Gastrocnemius medialis (tissue), 4 donors: ENCODE results near the gene ACAD10. TPM values are rescaled to one million over a fixed set of nuclear protein-coding genes. Genes with fewer than 3 reads are reported as not detected.
A peak's percentile ranks its signal among the peaks of the same experiment; 100 is the strongest.
"Not testable (repeated sequence)": the region's sequence is repeated elsewhere in the genome, so short reads cannot be mapped to it uniquely, and the experiment has no call there.

Experiments used
- ATAC-seq, 2 donors: fragments of 150-250 bp; one replicate each; pipeline ENCODE4 v1.9.1; 2016
- DNase-seq, 2 donors: peaks; one replicate each; pipeline ENCODE4 v3.0.0-alpha.2; 2019
- H3K27ac ChIP-seq, 4 donors: fragments of 200-600 bp; sonication (generic); 1 replicate in 1 of 4; 2 replicates in 3 of 4; pipeline ENCODE4 v1.5.1; 2016 to 2018; ENCODE audit warnings: mild to moderate bottlenecking in 2 of 4, moderate library complexity in 1 of 4
- H3K27me3 ChIP-seq, 3 donors: fragments of 200-600 bp; sonication (generic) in 2 of 3; 1 replicate in 1 of 3; 2 replicates in 2 of 3; pipeline versions ENCODE4 v1.5.1 to v1.6.0; 2016 to 2019; ENCODE audit warnings: mild to moderate bottlenecking in 1 of 3, moderate library complexity in 1 of 3
- H3K36me3 ChIP-seq, 2 donors: fragments of 200-600 bp; sonication (generic) in 1 of 2; one replicate each; pipeline ENCODE4 v1.5.1; 2017 to 2018
- H3K4me1 ChIP-seq, 2 donors: fragments of 200-600 bp; sonication (generic) in 1 of 2; one replicate each; pipeline ENCODE4 v1.5.1; 2016 to 2017; ENCODE audit warnings: mild to moderate bottlenecking in 2 of 2
- H3K4me3 ChIP-seq, 4 donors: fragments of 200-600 bp; sonication (generic) in 3 of 4; 1 replicate in 1 of 4; 2 replicates in 3 of 4; pipeline ENCODE4 v1.5.1; 2016 to 2019; ENCODE audit warnings: mild to moderate bottlenecking in 2 of 4
- H3K9me3 ChIP-seq, 3 donors: fragments of 200-600 bp; sonication (generic) in 2 of 3; 1 replicate in 1 of 3; 2 replicates in 2 of 3; pipeline ENCODE4 v1.5.1; 2016 to 2019
- CTCF ChIP-seq, 5 experiments: fragments of 450-650 bp in 3 of 5; fragments of 200-600 bp in 2 of 5; sonication (generic) in 2 of 5; IDR thresholded peaks in 4 of 5; conservative IDR thresholded peaks in 1 of 5; 1 replicate in 4 of 5; 2 replicates in 1 of 5; pipeline ENCODE4 v1.5.1; 2016 to 2019; ENCODE audit warnings: antibody characterized with exemption in 5 of 5, mild to moderate bottlenecking in 3 of 5, moderate library complexity in 3 of 5
- POLR2A ChIP-seq, 2 donors: fragments of 450-650 bp; IDR thresholded peaks; one replicate each; pipeline ENCODE4 v1.6.1; 2017; ENCODE audit warnings: antibody characterized with exemption in 2 of 2, mild to moderate bottlenecking in 2 of 2, moderate library complexity in 2 of 2
- in situ Hi-C, 4 donors: fragments of 200-750 bp; cut with MboI; loops; one replicate each; pipeline versions ENCODE4 v1.15.0 to v1.8.0; 2017; ENCODE audit warnings: low sequenced_read_pairs in 4 of 4
- intact Hi-C: fragments of 100-400 bp; cut with DNase I; formaldehyde crosslinking; loops from one replicate; pipeline ENCODE4 v1.15.1; 2023; ENCODE audit warnings: low total_unique reads
- total RNA-seq, 4 donors: library from RNA; depleted of rRNA; stranded (reverse); fragments of >200 nt; gene quantifications; one replicate each; pipeline versions ENCODE4 v1.1.0 to v1.2.3, GENCODE V29; 2016

Gene ACAD10
- total RNA-seq, 4 donors from 2014 or later, result 8.3 to 12.6 (median 11.7) TPM

GRCh38 chr12:111672822-111673381 is 13.0 kb upstream of the ACAD10 start:
- no peak overlapping the region for H3K4me3 ChIP-seq
- no peak overlapping the region for H3K27ac ChIP-seq
- H3K9me3 ChIP-seq, result no peaks in the 10 kb centered on the region
- no peaks in the 10 kb centered on the region for H3K4me1 ChIP-seq
- ATAC-seq, result no peak
- intact Hi-C loops, result no loop called here
- H3K27me3 ChIP-seq, result no peaks in the 10 kb centered on the region
- peaks cover 0 to 88% of the 10 kb centered on the region in 2 donors for H3K36me3 ChIP-seq
- in situ Hi-C loops, result no loop called here
- no peak for DNase-seq
- TF ChIP-seq POLR2A (IDR thresholded peaks at IDR 0.05) (no peak), CTCF (IDR thresholded peaks at IDR 0.05 in 4 of 5, conservative IDR thresholded peaks at IDR 0.05 in 1 of 5) (no peak)

- DNase-seq (no peak), ATAC-seq (no peak)
- intact Hi-C loops (no loop called here), in situ Hi-C loops (no loop called here)
- H3K27me3 ChIP-seq, result no peaks in the 10 kb centered on the region
- H3K36me3 ChIP-seq, result peaks cover 0 to 91% of the 10 kb centered on the region in 2 donors
- no peaks in the 10 kb centered on the region for H3K4me1 ChIP-seq
- TF ChIP-seq POLR2A (IDR thresholded peaks at IDR 0.05) (no peak), CTCF (IDR thresholded peaks at IDR 0.05 in 4 of 5, conservative IDR thresholded peaks at IDR 0.05 in 1 of 5) (no peak)
- no peak overlapping the region for H3K27ac ChIP-seq
- no peak overlapping the region for H3K4me3 ChIP-seq
- H3K9me3 ChIP-seq, result no peaks in the 10 kb centered on the region
Measured at GRCh38 chr12:111673503-111673902, 12.3 kb upstream of the ACAD10 start.

GRCh38 chr12:111677186-111677585 is 8.7 kb upstream of the ACAD10 start:
- H3K36me3 ChIP-seq, result peaks cover 0 to 89% of the 10 kb centered on the region in 2 donors
- ATAC-seq (no peak), DNase-seq (no peak)
- intact Hi-C loops (no loop called here), in situ Hi-C loops (loop anchor here in 1 of 4 donors (25.0 kb wide), 1 partner anchor 290 kb away; no protein-coding TSS in a partner anchor)
- no peaks in the 10 kb centered on the region for H3K4me1 ChIP-seq
- no peak for TF ChIP-seq CTCF (IDR thresholded peaks at IDR 0.05 in 4 of 5, conservative IDR thresholded peaks at IDR 0.05 in 1 of 5)
- TF ChIP-seq POLR2A (IDR thresholded peaks at IDR 0.05), result no peak
- H3K27ac ChIP-seq, result no peak overlapping the region
- no peak overlapping the region for H3K4me3 ChIP-seq
- H3K9me3 ChIP-seq, result no peaks in the 10 kb centered on the region
- no peaks in the 10 kb centered on the region for H3K27me3 ChIP-seq

- not testable (repeated sequence) for H3K27me3 ChIP-seq, H3K9me3 ChIP-seq, DNase-seq, ATAC-seq
- in situ Hi-C loops (loop anchor here in 1 of 4 donors (25.0 kb wide), 1 partner anchor 297 kb away; no protein-coding TSS in a partner anchor), intact Hi-C loops (loop anchor here (5.0 kb wide), 2 partner anchors 87 to 277 kb away; partner anchors contain the start of genes ATXN2 and SH2B3)
- Histone ChIP-seq H3K4me1 (peaks cover 26% of the 10 kb centered on the region in 2 donors), H3K36me3 (peaks cover 0 to 31% of the 10 kb centered on the region in 2 donors), H3K4me3 (peak overlapping the region; percentile 75 to 91 (median 82)), H3K27ac (peak overlapping the region; percentile 82 to 95 (median 88))
Measured at GRCh38 chr12:111684485-111685198, 1.2 kb upstream of the ACAD10 start.

- in situ Hi-C loops, result loop anchor here in 1 of 4 donors (25.0 kb wide), 1 partner anchor 298 kb away; no protein-coding TSS in a partner anchor
Measured at GRCh38 chr12:111685322-111685810, 487 bp upstream of the ACAD10 start.

More at GRCh38 chr12:111685322-111685810, 487 bp upstream of the ACAD10 start:
- Histone ChIP-seq H3K4me3 (peak overlapping the region; percentile 75 to 91 (median 82)), H3K36me3 (peaks cover 0 to 26% of the 10 kb centered on the region in 2 donors), H3K4me1 (peaks cover 26% of the 10 kb centered on the region in 2 donors), H3K9me3 (no peaks in the 10 kb centered on the region), H3K27me3 (no peaks in the 10 kb centered on the region), H3K27ac (peak overlapping the region; percentile 82 to 95 (median 88))
- intact Hi-C loops, result loop anchor here (5.0 kb wide), 2 partner anchors 88 to 278 kb away; partner anchors contain the start of genes ATXN2 and SH2B3
- no peak for DNase-seq
- TF ChIP-seq POLR2A (IDR thresholded peaks at IDR 0.05) (no peak), CTCF (IDR thresholded peaks at IDR 0.05 in 4 of 5, conservative IDR thresholded peaks at IDR 0.05 in 1 of 5) (no peak)
- ATAC-seq, result peak in 1 of 2 donors; percentile 1
